H9 (cell line): ENCODE data around the gene SAXO1. TPM values are rescaled to one million over a fixed set of nuclear protein-coding genes. Genes with fewer than 3 reads are reported as not detected.

Experiments used
- DNase-seq: peaks from one replicate; pipeline ENCODE4 v3.0.0-alpha.2; 2017
- H2AFZ ChIP-seq: one replicate; pipeline ENCODE4 v1.6.1; 2013; ENCODE audit warnings: mild to moderate bottlenecking, low read length, control low read depth, moderate library complexity
- H2AK5ac ChIP-seq: 2 replicates; pipeline ENCODE4 v1.6.1; 2013; ENCODE audit warnings: low read length, control low read depth, mixed read lengths; ENCODE audit not compliant: insufficient read length
- H2BK120ac ChIP-seq: one replicate; pipeline ENCODE4 v1.6.1; 2013; ENCODE audit warnings: low read depth, mild to moderate bottlenecking, low read length, control low read depth, inconsistent platforms; ENCODE audit not compliant: poor library complexity, severe bottlenecking
- H2BK12ac ChIP-seq: 2 replicates; pipeline ENCODE4 v1.6.1; 2013; ENCODE audit warnings: low read length, control low read depth, mixed read lengths, low read depth; ENCODE audit not compliant: insufficient read length
- H2BK15ac ChIP-seq: 2 replicates; pipeline ENCODE4 v1.6.1; 2013; ENCODE audit warnings: low read depth, low read length, control low read depth
- H2BK20ac ChIP-seq: one replicate; pipeline ENCODE4 v1.6.1; 2013; ENCODE audit warnings: low read depth, mild to moderate bottlenecking, low read length, control low read depth, inconsistent platforms; ENCODE audit not compliant: poor library complexity, severe bottlenecking
- H2BK5ac ChIP-seq: 2 replicates; pipeline ENCODE4 v1.6.1; 2013; ENCODE audit warnings: low read length, control low read depth, mixed read lengths; ENCODE audit not compliant: insufficient read length
- H3K14ac ChIP-seq: 2 replicates; pipeline ENCODE4 v1.6.1; 2013; ENCODE audit warnings: low read length, control low read depth; ENCODE audit not compliant: insufficient read depth
- H3K18ac ChIP-seq: 2 replicates; pipeline ENCODE4 v1.6.1; 2013; ENCODE audit warnings: low read depth, mild to moderate bottlenecking, mixed read lengths, low read length, control low read depth; ENCODE audit not compliant: insufficient read length
- H3K23ac ChIP-seq: 2 replicates; pipeline ENCODE4 v1.6.1; 2013; ENCODE audit warnings: low read length, control low read depth, mixed read lengths, low read depth; ENCODE audit not compliant: insufficient read length
- H3K23me2 ChIP-seq: 2 replicates; pipeline ENCODE4 v1.6.1; 2013; ENCODE audit warnings: low read depth, mild to moderate bottlenecking, mixed read lengths, low read length, control low read depth; ENCODE audit not compliant: insufficient read length, poor library complexity, severe bottlenecking
- H3K27ac ChIP-seq: 2 replicates; pipeline ENCODE4 v1.5.1; 2013; ENCODE audit warnings: low read length, control low read depth, mixed read lengths, low read depth; ENCODE audit not compliant: insufficient read length
- H3K27me3 ChIP-seq: 2 replicates; pipeline ENCODE4 v1.6.1; 2013; ENCODE audit warnings: low read length, control low read depth, inconsistent platforms; ENCODE audit not compliant: insufficient read depth
- H3K4ac ChIP-seq: 2 replicates; pipeline ENCODE4 v1.6.1; 2013; ENCODE audit warnings: low read depth, mild to moderate bottlenecking, control low read depth, inconsistent platforms, low read length, moderate library complexity
- H3K4me1 ChIP-seq: 2 replicates; pipeline ENCODE4 v1.6.1; 2013; ENCODE audit warnings: low read length, control low read depth, inconsistent platforms; ENCODE audit not compliant: insufficient read depth
- H3K4me2 ChIP-seq: 2 replicates; pipeline ENCODE4 v1.6.1; 2013; ENCODE audit warnings: low read length, control low read depth, mixed read lengths; ENCODE audit not compliant: insufficient read length, insufficient read depth
- H3K56ac ChIP-seq: 2 replicates; pipeline ENCODE4 v1.6.1; 2013; ENCODE audit warnings: low read depth, mild to moderate bottlenecking, mixed read lengths, low read length, control low read depth; ENCODE audit not compliant: insufficient read length
- H3K79me1 ChIP-seq: 2 replicates; pipeline ENCODE4 v1.6.1; 2013; ENCODE audit warnings: low read depth, mild to moderate bottlenecking, moderate library complexity, low read length, control low read depth, inconsistent platforms; ENCODE audit not compliant: insufficient read depth, poor library complexity, severe bottlenecking
- H3K79me2 ChIP-seq: 2 replicates; pipeline ENCODE4 v1.6.1; 2013; ENCODE audit warnings: low read length, control low read depth, inconsistent platforms; ENCODE audit not compliant: insufficient read depth
- H3K9ac ChIP-seq: 2 replicates; pipeline ENCODE4 v1.6.1; 2013; ENCODE audit warnings: low read length, control low read depth, mixed read lengths; ENCODE audit not compliant: insufficient read length; ENCODE audit errors: extremely low read depth
- H3K9me3 ChIP-seq: one replicate; pipeline ENCODE4 v1.6.1; 2013; ENCODE audit warnings: low read depth, low read length, inconsistent platforms; ENCODE audit not compliant: control insufficient read depth
- H3T11ph ChIP-seq: one replicate; pipeline ENCODE4 v1.6.1; 2013; ENCODE audit warnings: mild to moderate bottlenecking, low read length, control low read depth, inconsistent platforms
- H4K20me1 ChIP-seq: one replicate; pipeline ENCODE4 v1.6.1; 2013; ENCODE audit not compliant: control insufficient read depth, insufficient read length, insufficient read depth
- H4K5ac ChIP-seq: 2 replicates; pipeline ENCODE4 v1.6.1; 2013; ENCODE audit warnings: low read depth, mild to moderate bottlenecking, mixed read lengths, low read length, control low read depth; ENCODE audit not compliant: insufficient read length
- H4K8ac ChIP-seq: replicated peaks from 2 replicates; pipeline ENCODE4 v1.6.1; 2013; ENCODE audit warnings: low read length, control low read depth, mixed read lengths, low read depth; ENCODE audit not compliant: insufficient read length
- H4K91ac ChIP-seq: 2 replicates; pipeline ENCODE4 v1.6.1; 2013; ENCODE audit warnings: low read depth, mild to moderate bottlenecking, moderate library complexity, mixed read lengths, low read length, control low read depth; ENCODE audit not compliant: insufficient read length
- H3K27ac Mint-ChIP-seq, 3 experiments: 2 replicates in 2 of 3; 3 replicates in 1 of 3; pipeline ENCODE4 v1.8.0; 2020 to 2021; ENCODE audit warnings: mixed read lengths in 3 of 3, mild to moderate bottlenecking in 1 of 3, moderate library complexity in 1 of 3
- H3K27me3 Mint-ChIP-seq: 2 replicates; pipeline ENCODE4 v1.8.0; 2021; ENCODE audit warnings: low read depth, mild to moderate bottlenecking, moderate library complexity, mixed read lengths
- H3K36me3 Mint-ChIP-seq, 3 experiments: 2 replicates in 2 of 3; 3 replicates in 1 of 3; pipeline ENCODE4 v1.8.0; 2020 to 2021; ENCODE audit warnings: low read depth in 3 of 3, mixed read lengths in 3 of 3; ENCODE audit not compliant: insufficient read depth in 1 of 3
- H3K4me1 Mint-ChIP-seq, 2 experiments: 2 replicates each; pipeline ENCODE4 v1.8.0; 2020; ENCODE audit warnings: mixed read lengths in 2 of 2
- H3K4me3 Mint-ChIP-seq, 2 experiments: 2 replicates in 1 of 2; 3 replicates in 1 of 2; pipeline ENCODE4 v1.8.0; 2020 to 2021; ENCODE audit warnings: mild to moderate bottlenecking in 2 of 2, mixed read lengths in 2 of 2, moderate library complexity in 1 of 2
- H3K9me3 Mint-ChIP-seq, 2 experiments: 2 replicates in 1 of 2; 3 replicates in 1 of 2; pipeline ENCODE4 v1.8.0; 2020; ENCODE audit warnings: mild to moderate bottlenecking in 2 of 2, mixed read lengths in 2 of 2, moderate library complexity in 1 of 2
- CTCF ChIP-seq: fragments of 200-600 bp; sonication (generic); conservative IDR thresholded peaks from 3 replicates; pipeline ENCODE4 v1.8.0; 2021; ENCODE audit warnings: antibody characterized with exemption, mild to moderate bottlenecking
- WGBS: extraction: QIAGEN DNeasy Blood & Tissue Kit; methylation state at CpG from one replicate; pipeline ENCODE4 v1.1.7; 2013; ENCODE audit warnings: missing lambda C conversion rate, low lambda C conversion rate, mixed read lengths; ENCODE audit not compliant: insufficient read length; ENCODE audit errors: extremely low coverage; 5-methylcytosine and 5-hydroxymethylcytosine counted together
- total RNA-seq: library from RNA; stranded (reverse); gene quantifications from 2 replicates; pipeline ENCODE4 v1.2.1, GENCODE V29; 2021

The SAXO1 gene
- total RNA-seq, 1 experiment from 2014 or later: 0.09 TPM

- Histone ChIP-seq H2BK120ac (no peak overlapping the region), H3K4ac (no peak overlapping the region), H2AFZ (no peak overlapping the region), H3K23ac (no peak overlapping the region), H4K5ac (no peak overlapping the region), H4K20me1 (no peaks in the 10 kb centered on the region), H3K9me3 (no peaks in the 10 kb centered on the region), H2BK15ac (no peak overlapping the region), H3K27me3 (no peaks in the 10 kb centered on the region), H3K9ac (no peak overlapping the region), H4K91ac (no peak overlapping the region), H4K8ac (no peak overlapping the region), H3K79me1 (no peaks in the 10 kb centered on the region), H3K56ac (no peak overlapping the region), H3K23me2 (no peaks in the 10 kb centered on the region), H2BK20ac (no peak overlapping the region), H3K14ac (no peak overlapping the region), H3K4me2 (no peak overlapping the region), H3K27ac (no peak overlapping the region), H3K4me1 (no peaks in the 10 kb centered on the region; the same call in 1 of the 2 replicates), H2AK5ac (no peak overlapping the region), H3K18ac (no peak overlapping the region), H3T11ph (no peak overlapping the region), H2BK5ac (no peak overlapping the region), H3K79me2 (no peaks in the 10 kb centered on the region), H2BK12ac (no peak overlapping the region)
- H3K27me3 Mint-ChIP-seq: no peaks in the 10 kb centered on the region
- peak overlapping the region in 2 of 3 experiments; percentile 41 to 71; a peak in 3 of 7 replicates for H3K27ac Mint-ChIP-seq
- WGBS: no CpG with 5 or more reads among the region's 15 CpGs
- H3K4me1 Mint-ChIP-seq: peaks cover 22 to 31% of the 10 kb centered on the region in 2 experiments
- DNase-seq: no peak
- 0 out of 5 replicates have a peak, but pooled peaks cover 0 to 2% of the 10 kb centered on the region in 2 experiments for H3K9me3 Mint-ChIP-seq
- H3K4me3 Mint-ChIP-seq: no peak overlapping the region
- no peaks in the 10 kb centered on the region; a peak in 1 of 7 replicates for H3K36me3 Mint-ChIP-seq
- TF ChIP-seq CTCF: no peak
Observed at GRCh38 chr9:18907927-18908625, 124.9 kb downstream of the SAXO1 start.
